Activated CD8-positive, alpha-beta memory T cell treated with anti-CD3 and anti-CD28 coated beads for 1 hour (primary cell): ENCODE data around the gene TRA2B.

Experiments
- DNase-seq, 2 donors: peaks; one replicate each; pipeline ENCODE4 v3.0.0-alpha.2; 2020; ENCODE audit warnings: low read depth in 1 of 2; ENCODE audit errors: extremely low read depth in 1 of 2

The TRA2B gene

GRCh38 chr3:185954366-185954723 is 16.5 kb upstream of the TRA2B start:
- DNase-seq, result no peak

- no peak for DNase-seq
These were observed 12.9 kb upstream of the TRA2B start for GRCh38 chr3:185950728-185951127.

- no peak for DNase-seq
These were observed 11.7 kb upstream of the TRA2B start for GRCh38 chr3:185949515-185949914.

DNA sequence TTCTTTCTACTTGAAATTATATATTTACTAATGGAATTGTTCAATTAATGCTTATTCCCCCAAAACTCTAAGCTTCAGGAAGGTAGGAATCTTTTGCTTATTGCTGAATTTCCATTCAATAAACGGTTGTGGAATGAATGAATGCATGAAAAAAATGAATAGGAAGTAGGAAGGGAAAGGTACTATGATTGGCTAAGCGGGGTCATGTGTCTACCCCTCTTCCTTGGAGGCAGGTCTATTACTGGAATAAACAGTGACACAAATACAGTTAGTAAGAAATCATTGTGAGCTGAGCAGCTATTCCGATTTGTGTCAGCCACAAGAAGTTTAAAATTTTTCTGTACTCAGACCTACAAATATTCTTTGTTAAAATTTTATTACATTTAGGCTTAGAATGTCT is 10.5 kb upstream of the TRA2B start:
- DNase-seq, result no peak

- no peak for DNase-seq
These were observed 5.9 kb upstream of the TRA2B start for GRCh38 chr3:185943760-185944106.

DNA sequence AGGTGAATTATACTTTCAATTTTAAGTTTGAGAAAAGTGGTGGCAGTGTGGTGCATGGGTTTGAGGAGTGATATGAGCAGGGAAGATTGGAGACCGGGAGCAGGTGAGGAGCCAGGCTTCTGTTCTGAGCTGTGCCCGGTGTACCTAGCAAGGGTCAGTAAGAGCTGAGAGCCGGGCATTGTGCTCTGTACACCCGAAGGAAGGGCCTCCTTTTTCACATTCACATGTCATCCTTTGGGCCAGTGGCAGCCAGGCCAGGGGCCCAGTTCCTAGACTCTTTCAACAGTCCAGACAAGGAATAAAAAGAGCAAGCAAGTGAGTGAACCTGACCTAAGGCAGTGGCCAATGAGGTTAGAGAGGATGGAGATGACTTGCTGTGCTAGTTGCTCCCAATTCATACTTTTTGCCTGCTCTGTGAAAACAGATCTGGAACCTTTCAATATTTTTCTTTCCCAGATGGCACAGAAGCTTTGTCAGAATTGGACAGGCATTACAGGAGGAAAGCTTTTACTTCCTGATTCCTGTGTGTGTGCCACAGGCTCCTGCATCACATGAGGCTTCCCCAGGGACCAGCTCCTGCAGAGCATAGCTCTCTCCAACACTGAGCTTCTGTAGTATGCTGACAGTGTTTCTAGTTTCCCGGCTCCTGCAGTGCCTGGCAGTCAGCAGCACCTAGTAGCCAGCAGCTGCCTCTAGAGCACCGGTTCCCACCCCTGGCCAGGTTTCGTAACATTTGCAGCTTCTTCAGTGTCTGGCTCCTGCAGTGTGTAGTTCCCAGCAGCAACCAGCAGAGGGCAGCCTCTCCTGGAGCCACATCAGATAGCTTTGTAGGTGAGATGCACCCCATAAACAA is 5.3 kb upstream of the TRA2B start:
- peak; percentile 51 to 64 for DNase-seq

- no peak for DNase-seq
These were observed 4.6 kb upstream of the TRA2B start for GRCh38 chr3:185942396-185942795.

GRCh38 chr3:185940951-185941350 is 3.1 kb upstream of the TRA2B start:
- no peak for DNase-seq

GRCh38 chr3:185939721-185940120 is 1.9 kb upstream of the TRA2B start:
- no peak for DNase-seq

DNA sequence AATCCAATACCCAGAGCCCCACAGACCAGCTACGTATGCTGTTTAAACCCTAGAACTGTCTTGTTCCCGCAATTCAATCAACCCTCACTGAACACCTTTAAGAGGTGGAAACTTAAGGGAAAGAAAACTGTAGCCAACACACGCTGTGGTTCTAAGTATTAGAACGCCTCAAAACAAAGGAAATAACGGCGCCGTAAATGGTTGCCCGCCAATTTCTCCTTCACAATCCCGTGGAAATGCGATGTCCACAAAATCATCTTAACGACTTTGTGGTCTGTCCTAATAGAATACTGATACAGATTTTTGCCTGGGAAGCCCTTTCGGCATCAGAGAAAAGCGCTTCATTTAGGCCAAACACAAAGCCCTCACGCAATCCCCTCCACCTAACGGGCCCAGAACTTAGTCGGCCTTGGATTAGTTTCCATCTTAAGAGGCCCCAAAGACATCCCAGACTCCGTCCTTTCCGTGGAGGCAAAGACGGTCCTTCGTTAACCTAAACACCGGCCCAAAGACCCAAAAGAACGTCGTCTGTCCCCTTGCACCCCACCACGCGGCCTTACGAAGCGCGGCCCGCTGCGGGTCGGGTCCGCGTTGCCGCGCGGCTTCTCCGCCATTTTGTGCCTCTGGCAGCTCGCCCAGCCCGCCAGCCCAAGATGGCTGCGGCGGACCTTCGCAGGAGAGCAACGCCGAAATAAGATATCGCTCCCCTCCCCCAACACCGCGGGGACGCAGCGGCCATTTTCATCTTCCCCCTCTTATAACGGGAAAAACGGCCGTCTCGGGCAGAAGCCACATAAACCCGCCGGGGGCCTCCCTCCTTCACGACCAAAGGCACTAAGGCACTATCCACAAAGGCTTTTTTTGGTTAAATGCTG is 763 bp downstream of the TRA2B start:
- peak; percentile 66 to 80 for DNase-seq

DNA sequence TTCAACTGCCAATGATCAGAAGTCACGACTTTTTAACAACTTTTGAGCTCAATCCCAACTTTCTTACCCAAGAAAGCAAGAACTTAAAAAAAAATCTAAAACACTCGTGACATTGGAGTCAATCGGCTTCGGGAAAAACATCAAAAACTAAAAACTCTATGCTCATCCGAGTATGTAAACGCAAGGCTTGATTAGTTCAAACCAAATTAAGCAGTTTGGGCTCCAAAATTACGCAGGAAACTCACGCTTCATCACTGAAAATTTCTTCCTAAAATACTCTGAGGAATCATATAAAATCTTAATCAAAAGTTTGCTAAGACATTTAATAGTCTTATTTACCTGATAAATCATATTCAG is 1.6 kb downstream of the TRA2B start:
- DNase-seq, result no peak

DNA sequence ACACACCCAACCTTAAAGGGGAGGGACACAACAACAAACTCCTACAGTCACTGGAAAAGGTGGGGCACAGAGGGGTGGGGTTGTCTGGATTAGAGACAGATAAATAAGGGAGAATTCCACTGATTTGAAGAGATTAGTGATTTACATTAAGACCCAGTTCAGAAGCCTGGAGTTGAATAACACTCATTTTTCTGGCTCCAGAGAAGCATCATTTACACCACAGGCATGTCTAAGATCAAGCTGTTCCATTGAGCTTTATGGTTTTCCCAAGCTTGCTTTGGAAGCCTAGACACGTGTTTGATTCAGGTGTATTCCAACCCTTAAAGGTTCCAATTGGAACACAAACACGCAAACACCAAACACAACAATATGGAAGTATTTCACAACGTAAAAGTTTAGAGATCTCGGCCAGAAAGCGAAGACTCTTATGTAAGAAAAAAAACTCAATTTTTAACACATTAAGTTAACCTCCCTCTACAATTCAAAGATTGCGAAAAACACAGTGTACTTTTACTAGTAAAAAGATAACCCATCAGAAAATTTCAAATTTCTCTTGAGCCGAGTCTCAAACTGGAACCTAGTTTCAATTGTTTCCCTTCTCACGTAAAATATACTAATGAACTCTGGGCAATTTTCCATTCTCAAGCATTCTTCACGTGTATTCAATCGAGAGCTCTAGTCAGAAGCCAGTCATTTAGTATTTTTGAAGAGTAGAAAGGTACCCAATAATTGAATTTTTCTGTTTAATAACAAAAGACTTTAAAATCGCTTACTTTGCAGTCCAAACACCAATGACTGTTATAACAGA is 2.1 kb downstream of the TRA2B start:
- DNase-seq, result no peak

DNA sequence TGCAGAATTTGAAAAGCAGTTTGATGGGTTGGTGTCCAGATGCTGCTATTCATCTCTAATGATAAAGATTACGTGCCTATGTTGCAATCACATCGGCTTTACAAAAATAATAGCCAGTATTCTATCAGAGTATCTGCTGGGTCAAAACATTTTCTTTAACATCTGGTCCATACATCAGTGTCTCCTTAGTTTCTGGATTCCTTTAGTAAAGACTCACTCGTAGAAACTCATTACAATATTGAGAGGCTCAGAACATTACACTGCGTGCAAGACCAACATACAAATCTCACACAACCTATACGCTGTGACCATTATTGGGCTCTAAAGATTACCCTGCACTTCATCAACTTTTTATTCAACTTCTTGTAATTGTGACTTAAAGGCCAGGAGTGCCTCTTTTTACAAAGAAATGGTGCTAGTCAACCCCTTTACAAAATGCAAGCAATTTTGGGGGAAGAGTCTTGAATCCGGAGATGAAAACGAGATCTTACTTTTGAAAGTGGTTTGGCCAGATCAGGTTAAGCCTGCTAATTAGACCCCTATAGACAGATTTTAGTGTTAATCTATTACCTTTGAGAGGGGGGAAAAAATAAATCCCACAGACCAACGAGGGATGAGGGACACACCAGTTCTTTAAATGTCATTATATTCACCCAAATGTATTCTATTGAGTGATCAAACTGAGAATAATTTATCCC is 2.9 kb downstream of the TRA2B start:
- no peak for DNase-seq

DNA sequence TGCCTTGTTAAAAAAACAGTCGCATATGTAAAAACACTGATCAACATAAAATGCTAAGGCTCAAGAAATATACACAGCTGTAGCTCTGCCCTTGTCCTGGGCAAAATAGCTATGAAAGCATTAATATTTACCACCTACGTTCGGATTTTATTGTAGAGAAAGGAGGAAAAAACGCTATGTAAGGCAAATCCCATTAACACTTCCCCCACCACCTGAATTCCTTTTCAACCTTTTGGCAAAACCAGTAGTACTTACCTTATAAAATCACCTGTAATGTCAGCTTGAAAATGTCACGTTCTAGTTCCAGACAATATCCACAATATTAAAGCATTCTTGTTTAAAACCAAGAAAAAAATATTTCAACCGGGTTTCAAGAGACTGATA is 3.6 kb downstream of the TRA2B start:
- DNase-seq, result no peak

DNA sequence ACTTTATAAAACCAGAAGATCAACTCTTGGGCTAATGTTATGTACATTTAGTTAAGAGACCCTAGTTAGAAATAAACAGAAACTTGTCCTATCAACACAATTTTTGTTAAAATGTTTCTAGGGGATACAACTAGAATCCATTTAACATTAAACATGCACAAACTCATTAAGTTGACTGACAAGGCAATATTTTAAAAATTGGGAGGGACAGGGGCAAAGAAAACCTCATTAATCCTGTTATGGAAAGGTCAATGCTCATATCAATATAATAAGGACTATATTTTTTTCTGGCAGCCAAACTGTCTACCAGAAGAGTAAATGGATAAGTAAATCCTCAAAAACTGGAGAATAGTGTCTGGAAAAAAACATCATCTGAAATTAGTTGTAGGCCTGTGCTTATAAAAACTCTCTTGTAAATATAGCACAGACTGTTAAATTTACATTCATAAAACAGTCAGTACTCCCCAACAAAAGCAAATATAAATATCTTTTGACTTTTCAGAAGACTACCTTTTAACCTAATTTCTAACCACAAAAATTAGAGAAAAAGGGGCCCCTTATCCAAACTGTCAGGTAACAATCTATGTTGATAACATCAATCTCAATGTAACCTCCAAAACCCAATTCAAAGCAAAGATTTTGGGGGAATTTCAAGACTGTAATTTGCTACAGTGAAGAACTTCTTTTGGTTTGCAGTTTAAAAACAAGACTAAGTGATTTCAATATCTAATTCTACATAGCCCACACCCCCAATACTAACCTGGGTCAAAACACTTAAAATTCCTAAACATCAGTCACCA is 4.2 kb downstream of the TRA2B start:
- no peak for DNase-seq

- DNase-seq, result no peak
These were observed 5.8 kb downstream of the TRA2B start for GRCh38 chr3:185931777-185932612.

GRCh38 chr3:185930393-185931107 is 7.3 kb downstream of the TRA2B start:
- DNase-seq, result no peak
